Glutamatergic neuron (in vitro differentiated cells): ENCODE data around the gene LCK. TPM values are rescaled to one million over a fixed set of nuclear protein-coding genes. Genes with fewer than 3 reads are reported as not detected.
"Not testable (repeated sequence)": the region's sequence is repeated elsewhere in the genome, so short reads cannot be mapped to it uniquely, and the experiment has no call there.

Experiments used
- DNase-seq: peaks from one replicate; pipeline ENCODE4 v3.0.0; 2022
- H3K27ac Mint-ChIP-seq: one replicate; pipeline ENCODE4 v1.8.0; 2020; ENCODE audit warnings: mild to moderate bottlenecking, mixed read lengths, inconsistent platforms; ENCODE audit not compliant: unreplicated experiment
- H3K27me3 Mint-ChIP-seq: one replicate; pipeline ENCODE4 v1.8.0; 2020; ENCODE audit warnings: mild to moderate bottlenecking, moderate library complexity, mixed read lengths, inconsistent platforms; ENCODE audit not compliant: unreplicated experiment
- H3K36me3 Mint-ChIP-seq: one replicate; pipeline ENCODE4 v1.8.0; 2020; ENCODE audit warnings: mild to moderate bottlenecking, mixed read lengths, inconsistent platforms; ENCODE audit not compliant: unreplicated experiment
- H3K4me1 Mint-ChIP-seq: one replicate; pipeline ENCODE4 v1.8.0; 2020; ENCODE audit warnings: mild to moderate bottlenecking, low read depth, mixed read lengths, inconsistent platforms; ENCODE audit not compliant: unreplicated experiment
- H3K4me3 Mint-ChIP-seq: one replicate; pipeline ENCODE4 v1.8.0; 2020; ENCODE audit warnings: mild to moderate bottlenecking, mixed read lengths, inconsistent platforms; ENCODE audit not compliant: unreplicated experiment
- H3K9me3 Mint-ChIP-seq: one replicate; pipeline ENCODE4 v1.8.0; 2020; ENCODE audit warnings: mild to moderate bottlenecking, moderate library complexity, mixed read lengths, inconsistent platforms; ENCODE audit not compliant: unreplicated experiment
- CTCF ChIP-seq: fragments of 200-600 bp; sonication (generic); IDR thresholded peaks from one replicate; pipeline ENCODE4 v1.5.0; 2021; ENCODE audit not compliant: partially characterized antibody, unreplicated experiment
- total RNA-seq: library from RNA; stranded (reverse); fragmentation: NEBNext Ultra II Directional; extraction: Animal tissue kit (Norgen Biotek cat#: 25700); gene quantifications from one replicate; pipeline ENCODE4 v1.2.1, GENCODE V29; 2021; ENCODE audit not compliant: unreplicated experiment

LCK gene
- total RNA-seq, 1 donor from 2014 or later, result 0.37 TPM

DNA sequence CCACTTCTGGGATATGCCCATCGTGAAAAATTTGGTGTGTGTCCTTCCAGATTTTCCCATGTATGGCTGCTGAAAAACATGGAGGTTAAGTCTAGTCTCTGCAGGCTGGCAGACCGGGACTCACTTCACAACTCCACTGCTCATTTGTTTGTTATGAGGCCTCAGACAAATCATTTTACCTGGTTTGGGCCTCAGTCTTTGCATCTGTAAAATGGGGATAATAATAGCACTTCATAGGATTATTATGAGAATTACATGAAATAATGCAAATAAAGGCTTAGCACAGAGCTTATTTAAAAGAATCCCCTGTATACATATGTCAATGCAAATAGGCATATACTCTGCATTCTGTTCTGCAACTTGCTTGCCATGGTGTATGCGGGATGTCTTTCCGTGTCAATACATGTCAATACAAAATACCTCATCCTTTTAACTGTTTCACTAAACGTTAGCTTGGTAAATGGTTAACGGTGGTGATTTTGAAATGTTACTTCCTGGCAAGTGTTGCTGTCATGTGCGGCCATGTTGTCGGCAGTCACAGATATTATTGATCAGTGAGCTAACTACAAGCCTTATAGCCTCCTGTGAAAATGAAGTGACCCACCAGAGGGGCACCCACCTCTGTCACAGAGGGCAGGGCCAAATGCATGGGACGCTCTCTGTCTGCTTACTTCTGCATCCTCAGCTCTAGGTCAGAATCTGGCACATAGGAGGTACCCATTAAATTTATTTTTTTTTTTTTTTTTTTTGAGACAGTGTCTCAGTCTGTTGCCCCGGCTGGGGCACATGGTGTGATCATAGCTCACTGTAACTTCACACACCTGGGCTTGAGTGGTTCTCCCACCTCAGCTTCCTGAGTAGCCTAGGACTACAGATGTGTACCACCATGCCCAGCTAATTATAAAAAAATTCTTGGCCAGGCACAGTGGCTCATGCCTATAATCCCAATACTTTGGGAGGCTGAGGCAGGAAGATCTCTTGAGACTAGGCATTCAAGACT lies 4.3 kb downstream of the LCK start:
- no peak for TF ChIP-seq CTCF
- H3K4me1 Mint-ChIP-seq, result peaks cover 12% of the 10 kb centered on the region
- H3K27me3 Mint-ChIP-seq, result peaks cover 4% of the 10 kb centered on the region
- H3K36me3 Mint-ChIP-seq, result no peaks in the 10 kb centered on the region
- H3K27ac Mint-ChIP-seq, result no peak overlapping the region
- no peak for DNase-seq
- peaks cover 3% of the 10 kb centered on the region for H3K9me3 Mint-ChIP-seq
- H3K4me3 Mint-ChIP-seq, result no peak overlapping the region

DNA sequence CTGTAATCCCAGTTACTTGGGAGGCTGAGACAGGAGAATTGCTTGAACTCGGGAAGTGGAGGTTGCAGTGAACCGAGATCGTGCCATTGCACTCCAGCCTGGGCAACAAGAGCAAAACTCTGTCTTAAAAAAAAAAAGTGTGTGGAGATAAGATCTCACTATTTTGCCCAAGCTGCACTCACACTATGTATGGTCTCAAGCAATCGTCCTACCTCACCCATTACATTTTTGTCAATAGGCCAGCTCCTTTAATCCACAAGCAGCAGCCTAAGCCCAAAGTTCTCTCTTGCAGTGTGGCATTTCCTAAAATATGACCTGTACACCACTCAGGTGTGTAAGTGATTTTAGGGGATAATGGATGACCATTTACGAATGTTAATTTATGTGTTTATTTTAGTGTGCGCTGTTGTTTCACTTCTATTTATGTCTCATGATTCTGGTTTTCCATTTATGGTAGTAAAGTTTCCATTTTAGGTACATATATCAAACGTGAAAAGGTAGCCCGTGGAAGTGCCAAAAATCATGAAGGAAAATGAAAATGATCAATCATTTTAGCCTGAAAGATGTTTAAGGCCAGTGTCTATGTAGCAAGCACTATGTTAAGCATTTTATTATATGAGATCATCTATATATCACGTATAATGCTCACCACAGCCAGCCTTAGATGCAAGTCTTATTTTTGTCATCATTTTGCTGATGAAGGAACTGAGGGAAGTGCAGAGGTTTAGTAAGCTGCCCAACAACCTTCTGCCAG lies 5.6 kb downstream of the LCK start:
- Mint-ChIP-seq H3K27ac (no peak overlapping the region), H3K27me3 (peaks cover 5% of the 10 kb centered on the region), H3K9me3 (no peaks in the 10 kb centered on the region), H3K4me3 (no peak overlapping the region), H3K36me3 (no peaks in the 10 kb centered on the region), H3K4me1 (peaks cover 4% of the 10 kb centered on the region)
- no peak for TF ChIP-seq CTCF
- DNase-seq, result no peak

DNA sequence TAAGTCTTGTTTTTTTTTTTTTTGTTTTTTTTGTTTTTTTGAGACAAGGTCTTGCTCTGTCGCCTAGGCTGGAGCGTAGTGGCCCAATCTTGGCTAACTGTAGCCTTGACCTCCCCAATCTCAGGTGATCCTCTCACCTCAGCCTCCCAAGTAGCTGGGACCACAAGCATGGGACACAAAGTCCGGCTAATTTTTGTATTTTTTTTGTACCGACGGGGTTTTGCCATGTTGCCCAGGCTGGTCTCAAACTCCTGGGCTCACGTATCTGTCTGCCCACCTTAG lies 6.1 kb downstream of the LCK start:
- Mint-ChIP-seq H3K36me3 (no peaks in the 10 kb centered on the region), H3K27ac (no peak overlapping the region), H3K9me3 (no peaks in the 10 kb centered on the region), H3K4me1 (no peaks in the 10 kb centered on the region), H3K27me3 (peaks cover 1% of the 10 kb centered on the region), H3K4me3 (no peak overlapping the region)
- no peak for TF ChIP-seq CTCF
- no peak for DNase-seq

DNA sequence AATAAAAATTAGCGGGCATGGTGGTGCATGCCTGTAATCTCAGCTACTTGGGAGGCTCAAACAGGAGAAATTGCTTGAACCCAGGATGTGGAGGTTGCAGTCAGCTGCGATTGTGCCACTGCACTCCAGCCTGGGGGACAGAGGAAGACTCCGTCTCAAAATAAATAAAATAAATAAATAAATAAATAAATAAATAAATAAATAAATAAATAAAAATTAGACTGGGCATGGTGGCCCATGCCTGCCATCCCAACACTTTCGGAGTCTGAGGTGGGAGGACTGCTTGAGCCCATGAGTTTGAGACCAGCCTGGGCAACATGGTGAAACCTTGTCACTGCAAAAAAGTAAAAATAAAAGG lies 12.2 kb downstream of the LCK start:
- H3K4me3 Mint-ChIP-seq, H3K36me3 Mint-ChIP-seq, H3K4me1 Mint-ChIP-seq, DNase-seq, H3K27ac Mint-ChIP-seq, H3K9me3 Mint-ChIP-seq, H3K27me3 Mint-ChIP-seq: not testable (repeated sequence)

DNA sequence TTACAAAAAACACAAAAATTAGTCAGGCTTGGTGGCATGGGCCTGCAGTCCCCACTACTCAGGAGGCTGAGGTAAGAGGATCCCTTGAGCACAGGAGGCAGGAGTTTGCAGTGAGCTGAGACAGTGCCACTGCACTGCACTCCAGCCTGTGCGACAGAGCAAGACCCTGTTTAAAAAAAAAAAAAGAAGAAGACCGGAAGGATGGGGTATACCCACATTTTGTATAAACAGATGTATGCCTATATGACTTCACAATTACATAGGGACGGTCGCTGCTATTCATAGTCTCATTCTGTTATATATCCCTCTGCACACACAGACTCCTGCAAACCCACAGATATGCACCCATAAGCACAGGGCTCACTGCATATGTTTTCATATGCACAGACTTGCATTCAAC lies 12.7 kb downstream of the LCK start:
- no peak overlapping the region for H3K4me3 Mint-ChIP-seq
- H3K27me3 Mint-ChIP-seq, result peaks cover 1% of the 10 kb centered on the region
- H3K27ac Mint-ChIP-seq, result no peak overlapping the region

More for the DNA sequence above, 12.7 kb downstream of the LCK start:
- H3K36me3 Mint-ChIP-seq, result no peaks in the 10 kb centered on the region
- peaks cover 5% of the 10 kb centered on the region for H3K4me1 Mint-ChIP-seq
- TF ChIP-seq CTCF, result no peak
- DNase-seq, result no peak
- H3K9me3 Mint-ChIP-seq, result no peaks in the 10 kb centered on the region
